GM23338 (cell line): Measurements from ENCODE around the gene SIGLEC12. TPM values are rescaled to one million over a fixed set of nuclear protein-coding genes. Genes with fewer than 3 reads are reported as not detected.

ENCODE experiments used
- ATAC-seq: fragments of 200-7000 bp; cut with Tn5 transposase; 3 replicates; pipeline ENCODE4 v1.9.1; 2020
- DNase-seq: peaks from one replicate; pipeline ENCODE4 v3.0.0-alpha.2; 2015; ENCODE audit warnings: low spot score
- H2AFZ ChIP-seq: fragments of 200-600 bp; sonication (generic); 2 replicates; pipeline ENCODE4 v1.8.0; 2016; ENCODE audit warnings: antibody characterized with exemption, mild to moderate bottlenecking, moderate library complexity
- H3F3A ChIP-seq: fragments of 200-600 bp; sonication (generic); replicated peaks from 2 replicates; pipeline ENCODE4 v1.8.0; 2017; ENCODE audit warnings: antibody characterized with exemption, mixed run types, low read depth
- H3K27ac ChIP-seq: fragments of 200-600 bp; sonication (generic); 2 replicates; pipeline ENCODE4 v1.6.1; 2016; ENCODE audit warnings: low read depth
- H3K27me3 ChIP-seq: fragments of 200-600 bp; sonication (generic); 2 replicates; pipeline ENCODE4 v1.8.0; 2016; ENCODE audit warnings: mild to moderate bottlenecking, mixed run types, moderate library complexity; ENCODE audit not compliant: insufficient read depth
- H3K36me3 ChIP-seq: fragments of 200-600 bp; sonication (generic); 2 replicates; pipeline ENCODE4 v1.8.0; 2016; ENCODE audit warnings: mild to moderate bottlenecking; ENCODE audit not compliant: insufficient read depth
- H3K4me1 ChIP-seq: fragments of 200-600 bp; sonication (generic); 2 replicates; pipeline ENCODE4 v1.8.0; 2016; ENCODE audit warnings: mild to moderate bottlenecking, moderate library complexity; ENCODE audit not compliant: insufficient read depth
- H3K4me2 ChIP-seq: fragments of 200-600 bp; sonication (generic); 2 replicates; pipeline ENCODE4 v1.7.1; 2017; ENCODE audit warnings: mixed run types
- H3K4me3 ChIP-seq: fragments of 200-600 bp; sonication (generic); 2 replicates; pipeline ENCODE4 v1.6.1; 2016; ENCODE audit warnings: mixed run types
- H3K79me2 ChIP-seq: fragments of 200-600 bp; sonication (generic); replicated peaks from 2 replicates; pipeline ENCODE4 v1.8.0; 2017; ENCODE audit warnings: mild to moderate bottlenecking; ENCODE audit not compliant: insufficient read depth
- H3K9me2 ChIP-seq: fragments of 200-600 bp; sonication (generic); 2 replicates; pipeline ENCODE4 v1.8.0; 2017; ENCODE audit not compliant: insufficient read depth
- H4K20me1 ChIP-seq: fragments of 200-600 bp; sonication (generic); replicated peaks from 2 replicates; pipeline ENCODE4 v1.8.0; 2017; ENCODE audit warnings: mild to moderate bottlenecking; ENCODE audit not compliant: insufficient read depth
- H3K27ac Mint-ChIP-seq: 2 replicates; pipeline ENCODE4 v1.8.0; 2020; ENCODE audit warnings: inconsistent platforms, mild to moderate bottlenecking, moderate library complexity, mixed read lengths
- H3K27me3 Mint-ChIP-seq: 3 replicates; pipeline ENCODE4 v1.8.0; 2022; ENCODE audit warnings: low read depth, mild to moderate bottlenecking, moderate library complexity, mixed read lengths, inconsistent platforms; ENCODE audit not compliant: insufficient read depth, poor library complexity
- H3K36me3 Mint-ChIP-seq: 3 replicates; pipeline ENCODE4 v1.8.0; 2021; ENCODE audit warnings: low read depth, mild to moderate bottlenecking, inconsistent platforms, moderate library complexity, mixed read lengths
- H3K4me1 Mint-ChIP-seq: 3 replicates; pipeline ENCODE4 v1.8.0; 2020; ENCODE audit warnings: mild to moderate bottlenecking, inconsistent platforms, mixed read lengths
- H3K4me3 Mint-ChIP-seq: 3 replicates; pipeline ENCODE4 v1.8.0; 2021; ENCODE audit warnings: moderate library complexity, mild to moderate bottlenecking, inconsistent platforms, mixed read lengths
- H3K9me3 Mint-ChIP-seq: 3 replicates; pipeline ENCODE4 v1.8.0; 2020; ENCODE audit warnings: moderate library complexity, mild to moderate bottlenecking, inconsistent platforms, mixed read lengths
- CREB1 ChIP-seq: fragments of 250-450 bp; sonication (Bioruptor Pico); IDR thresholded peaks from 2 replicates; pipeline ENCODE4 v1.5.0; 2020; ENCODE audit warnings: low read depth, mild to moderate bottlenecking, moderate library complexity
- EZH2 ChIP-seq: fragments of 200-600 bp; sonication (generic); IDR thresholded peaks from one replicate; pipeline ENCODE4 v1.8.0; 2017; ENCODE audit warnings: antibody characterized with exemption, mild to moderate bottlenecking, low read depth; ENCODE audit not compliant: unreplicated experiment
- JUNB ChIP-seq: IDR thresholded peaks from one replicate; pipeline ENCODE4 v1.6.1; 2016; ENCODE audit warnings: antibody characterized with exemption; ENCODE audit not compliant: unreplicated experiment
- NANOG ChIP-seq: IDR thresholded peaks from 2 replicates; pipeline ENCODE4 v1.6.1; 2016; ENCODE audit warnings: antibody characterized with exemption, borderline replicate concordance
- POLR2AphosphoS5 ChIP-seq: IDR thresholded peaks from 2 replicates; pipeline ENCODE4 v1.6.1; 2016; ENCODE audit warnings: antibody characterized with exemption, low read depth
- STAT1 ChIP-seq: IDR thresholded peaks from one replicate; pipeline ENCODE4 v1.6.1; 2016; ENCODE audit warnings: antibody characterized with exemption; ENCODE audit not compliant: unreplicated experiment
- ZNF331 ChIP-seq: fragments of 250-450 bp; sonication (Bioruptor Pico); IDR thresholded peaks from 2 replicates; pipeline ENCODE4 v1.5.0; 2020; ENCODE audit warnings: low read depth, mild to moderate bottlenecking, moderate library complexity
- polyA plus RNA-seq: library from polyadenylated mRNA; unstranded; fragments of >200 nt; fragmentation: Nextera tagmentation; extraction: Ambion mirVana; gene quantifications from 2 replicates; pipeline ENCODE4 v1.2.1, GENCODE V29; 2016
- total RNA-seq: library from RNA; depleted of rRNA; stranded (reverse); fragments of >200 nt; shearing (Covaris generic); gene quantifications from 2 replicates; pipeline ENCODE4 v1.2.3, GENCODE V29; 2014
- TF ChIP-seq, protein P1 (sequence below): IDR thresholded peaks from one replicate; pipeline ENCODE4 v1.6.1; 2018; ENCODE audit warnings: antibody characterized with exemption; ENCODE audit not compliant: unreplicated experiment
- TF ChIP-seq, protein P2 (sequence below), 2 experiments: fragments of 200-600 bp in 1 of 2; sonication (generic) in 1 of 2; conservative IDR thresholded peaks; 2 replicates each; pipeline versions ENCODE4 v1.5.1 to v1.6.1; 2016 to 2017; ENCODE audit warnings: antibody characterized with exemption in 2 of 2, low read depth in 2 of 2, mild to moderate bottlenecking in 2 of 2, moderate library complexity in 1 of 2

SIGLEC12 gene
- total and polyA plus RNA-seq, 2 experiments from 2014 or later = not detected

DNA sequence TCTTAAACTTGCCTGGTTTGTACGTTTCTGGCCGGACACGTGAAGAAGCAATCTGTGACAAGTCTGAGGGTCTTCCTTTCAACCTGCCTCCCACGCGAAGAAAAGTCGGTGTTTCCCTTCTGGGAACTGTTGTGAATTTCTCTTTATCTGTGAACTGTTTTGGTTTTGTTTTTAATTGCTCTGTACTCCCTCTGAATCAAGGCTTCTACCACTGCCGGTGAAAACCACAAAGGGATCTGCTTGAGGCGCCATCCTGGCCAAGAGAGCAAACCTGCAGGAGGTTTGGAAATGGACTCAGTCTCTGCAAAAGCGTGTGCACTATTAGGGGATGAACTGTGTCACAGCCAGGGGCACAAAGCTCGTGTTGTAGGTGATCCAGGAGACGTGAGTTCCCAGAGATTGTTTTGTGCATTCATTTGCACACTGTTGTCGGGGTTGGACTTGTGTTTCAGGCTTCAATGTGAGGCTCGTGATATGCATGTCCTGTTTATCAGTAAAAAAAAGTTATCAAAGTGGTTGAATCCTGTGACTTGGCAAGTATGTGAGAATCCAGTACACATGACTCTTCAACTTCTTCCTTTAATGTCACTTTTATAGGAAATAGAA lies 53.1 kb downstream of the SIGLEC12 start (continued):
- TF ChIP-seq POLR2AphosphoS5 = no peak
- TF ChIP-seq STAT1 = no peak
- no peak for TF ChIP-seq JUNB
- TF ChIP-seq, protein P1, sequence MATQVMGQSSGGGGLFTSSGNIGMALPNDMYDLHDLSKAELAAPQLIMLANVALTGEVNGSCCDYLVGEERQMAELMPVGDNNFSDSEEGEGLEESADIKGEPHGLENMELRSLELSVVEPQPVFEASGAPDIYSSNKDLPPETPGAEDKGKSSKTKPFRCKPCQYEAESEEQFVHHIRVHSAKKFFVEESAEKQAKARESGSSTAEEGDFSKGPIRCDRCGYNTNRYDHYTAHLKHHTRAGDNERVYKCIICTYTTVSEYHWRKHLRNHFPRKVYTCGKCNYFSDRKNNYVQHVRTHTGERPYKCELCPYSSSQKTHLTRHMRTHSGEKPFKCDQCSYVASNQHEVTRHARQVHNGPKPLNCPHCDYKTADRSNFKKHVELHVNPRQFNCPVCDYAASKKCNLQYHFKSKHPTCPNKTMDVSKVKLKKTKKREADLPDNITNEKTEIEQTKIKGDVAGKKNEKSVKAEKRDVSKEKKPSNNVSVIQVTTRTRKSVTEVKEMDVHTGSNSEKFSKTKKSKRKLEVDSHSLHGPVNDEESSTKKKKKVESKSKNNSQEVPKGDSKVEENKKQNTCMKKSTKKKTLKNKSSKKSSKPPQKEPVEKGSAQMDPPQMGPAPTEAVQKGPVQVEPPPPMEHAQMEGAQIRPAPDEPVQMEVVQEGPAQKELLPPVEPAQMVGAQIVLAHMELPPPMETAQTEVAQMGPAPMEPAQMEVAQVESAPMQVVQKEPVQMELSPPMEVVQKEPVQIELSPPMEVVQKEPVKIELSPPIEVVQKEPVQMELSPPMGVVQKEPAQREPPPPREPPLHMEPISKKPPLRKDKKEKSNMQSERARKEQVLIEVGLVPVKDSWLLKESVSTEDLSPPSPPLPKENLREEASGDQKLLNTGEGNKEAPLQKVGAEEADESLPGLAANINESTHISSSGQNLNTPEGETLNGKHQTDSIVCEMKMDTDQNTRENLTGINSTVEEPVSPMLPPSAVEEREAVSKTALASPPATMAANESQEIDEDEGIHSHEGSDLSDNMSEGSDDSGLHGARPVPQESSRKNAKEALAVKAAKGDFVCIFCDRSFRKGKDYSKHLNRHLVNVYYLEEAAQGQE = no peak
- TF ChIP-seq ZNF331 = no peak
- no peak for TF ChIP-seq CREB1
- TF ChIP-seq, protein P2, sequence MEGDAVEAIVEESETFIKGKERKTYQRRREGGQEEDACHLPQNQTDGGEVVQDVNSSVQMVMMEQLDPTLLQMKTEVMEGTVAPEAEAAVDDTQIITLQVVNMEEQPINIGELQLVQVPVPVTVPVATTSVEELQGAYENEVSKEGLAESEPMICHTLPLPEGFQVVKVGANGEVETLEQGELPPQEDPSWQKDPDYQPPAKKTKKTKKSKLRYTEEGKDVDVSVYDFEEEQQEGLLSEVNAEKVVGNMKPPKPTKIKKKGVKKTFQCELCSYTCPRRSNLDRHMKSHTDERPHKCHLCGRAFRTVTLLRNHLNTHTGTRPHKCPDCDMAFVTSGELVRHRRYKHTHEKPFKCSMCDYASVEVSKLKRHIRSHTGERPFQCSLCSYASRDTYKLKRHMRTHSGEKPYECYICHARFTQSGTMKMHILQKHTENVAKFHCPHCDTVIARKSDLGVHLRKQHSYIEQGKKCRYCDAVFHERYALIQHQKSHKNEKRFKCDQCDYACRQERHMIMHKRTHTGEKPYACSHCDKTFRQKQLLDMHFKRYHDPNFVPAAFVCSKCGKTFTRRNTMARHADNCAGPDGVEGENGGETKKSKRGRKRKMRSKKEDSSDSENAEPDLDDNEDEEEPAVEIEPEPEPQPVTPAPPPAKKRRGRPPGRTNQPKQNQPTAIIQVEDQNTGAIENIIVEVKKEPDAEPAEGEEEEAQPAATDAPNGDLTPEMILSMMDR (conservative IDR thresholded peaks at IDR 0.05; ENCODE audit: low read depth in 2 of 2) = no peak

DNA sequence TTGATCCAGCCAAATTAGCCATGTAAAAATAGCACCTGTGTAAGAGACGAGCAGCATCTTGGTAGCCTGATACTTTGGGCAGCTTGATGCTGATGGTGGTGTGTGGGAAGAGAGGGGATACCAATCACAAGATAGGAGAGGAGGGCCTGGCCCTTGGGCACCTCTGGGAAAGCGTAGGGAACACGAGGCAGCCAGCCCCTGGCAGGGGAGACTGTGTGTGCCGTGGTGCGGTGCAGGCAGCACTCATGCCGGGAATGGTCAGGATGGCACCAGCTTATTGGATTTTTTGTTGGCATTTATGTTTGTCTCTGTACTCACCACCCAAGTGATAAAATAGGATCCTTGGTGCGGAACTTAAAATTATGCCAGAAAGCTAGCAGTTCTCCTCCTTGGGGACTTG lies 53.6 kb downstream of the SIGLEC12 start:
- no peaks in the 10 kb centered on the region for H3F3A ChIP-seq
- no peaks in the 10 kb centered on the region for H3K79me2 ChIP-seq
- H4K20me1 ChIP-seq = no peaks in the 10 kb centered on the region
- H3K9me2 ChIP-seq = no peaks in the 10 kb centered on the region
- H2AFZ ChIP-seq = no peak overlapping the region
- Mint-ChIP-seq H3K27me3 (peaks cover 8% of the 10 kb centered on the region), H3K9me3 (peaks cover 62% of the 10 kb centered on the region), H3K27ac (no peak overlapping the region), H3K36me3 (peaks cover 5% of the 10 kb centered on the region), H3K4me1 (no peaks in the 10 kb centered on the region), H3K4me3 (no peak overlapping the region)
- H3K4me1 ChIP-seq = no peaks in the 10 kb centered on the region
- H3K4me3 ChIP-seq = no peak overlapping the region
- H3K4me2 ChIP-seq = no peak overlapping the region
- no peaks in the 10 kb centered on the region; the same call in 1 of the 2 replicates for H3K36me3 ChIP-seq
- no peaks in the 10 kb centered on the region for H3K27me3 ChIP-seq
- no peak overlapping the region for H3K27ac ChIP-seq
- no peak for ATAC-seq
- no peak for DNase-seq
- TF ChIP-seq, protein P1 = no peak
- TF ChIP-seq EZH2 (no peak), STAT1 (no peak), ZNF331 (no peak), NANOG (no peak), JUNB (no peak), CREB1 (no peak), POLR2AphosphoS5 (no peak)
